Measurements from ENCODE around the gene NFYA. TPM values are rescaled to one million over a fixed set of nuclear protein-coding genes. Genes with fewer than 3 reads are reported as not detected.

Gene NFYA
- total RNA-seq, 4 donors from 2014 or later: 16.3 to 25.9 (median 21.1) TPM

- TF ChIP-seq CTCF (IDR thresholded peaks at IDR 0.05): no peak
- DNase-seq (ENCODE audit: low spot score) (no peak), ATAC-seq (ENCODE audit: low FRiP score) (no peak)
Observed at GRCh38 chr6:41090841-41091761, 18.3 kb downstream of the NFYA start.

GRCh38 chr6:41092421-41093140 lies 19.8 kb downstream of the NFYA start:
- DNase-seq (ENCODE audit: low spot score) (no peak), ATAC-seq (ENCODE audit: low FRiP score) (no peak)
- no peak for TF ChIP-seq CTCF (IDR thresholded peaks at IDR 0.05)

- no peak for TF ChIP-seq CTCF (IDR thresholded peaks at IDR 0.05)
- ATAC-seq (ENCODE audit: low FRiP score): no peak
- DNase-seq (ENCODE audit: low spot score): no peak
Observed at GRCh38 chr6:41093729-41094128, 21.0 kb downstream of the NFYA start.

GRCh38 chr6:41097467-41098090 lies 24.8 kb downstream of the NFYA start:
- no peak for DNase-seq (ENCODE audit: low spot score)
- TF ChIP-seq CTCF (IDR thresholded peaks at IDR 0.05): no peak
- no peak for ATAC-seq (ENCODE audit: low FRiP score)

- DNase-seq (ENCODE audit: low spot score): no peak
- TF ChIP-seq CTCF (IDR thresholded peaks at IDR 0.05): no peak
- ATAC-seq (ENCODE audit: low FRiP score): no peak
Observed at GRCh38 chr6:41098366-41098765, 25.6 kb downstream of the NFYA start.

- no peak for TF ChIP-seq CTCF (IDR thresholded peaks at IDR 0.05)
- no peak for ATAC-seq (ENCODE audit: low FRiP score)
- DNase-seq (ENCODE audit: low spot score): no peak
Observed at GRCh38 chr6:41100871-41101287, 28.1 kb downstream of the NFYA start.
